Left lung (tissue), 10 donors: ENCODE measurements around the gene RASGRF2. TPM values are rescaled to one million over a fixed set of nuclear protein-coding genes. Genes with fewer than 3 reads are reported as not detected.

ENCODE experiments used
- ATAC-seq: fragments of 200-7000 bp; cut with Tn5 transposase; one replicate; pipeline ENCODE4 v1.9.1; 2020; ENCODE audit warnings: moderate library complexity
- DNase-seq, 4 donors: peaks; one replicate each; pipeline ENCODE4 v3.0.0-alpha.2; 2013 to 2020
- H3K27ac ChIP-seq, 2 donors: fragments of 200-600 bp; sonication (generic) in 1 of 2; one replicate each; pipeline versions ENCODE4 v1.5.0 to v1.8.0; 2020 to 2021
- H3K27me3 ChIP-seq, 2 donors: fragments of 200-600 bp; sonication (generic) in 1 of 2; one replicate each; pipeline versions ENCODE4 v1.5.0 to v1.8.0; 2020 to 2021
- H3K36me3 ChIP-seq, 2 donors: fragments of 200-600 bp; sonication (generic) in 1 of 2; one replicate each; pipeline versions ENCODE4 v1.5.0 to v1.8.0; 2020 to 2021
- H3K4me1 ChIP-seq, 2 donors: fragments of 200-600 bp; one replicate each; pipeline ENCODE4 v1.8.0; 2021
- H3K4me3 ChIP-seq, 2 donors: fragments of 200-600 bp; sonication (generic) in 1 of 2; one replicate each; pipeline versions ENCODE4 v1.5.0 to v1.8.0; 2020 to 2021; ENCODE audit warnings: mild to moderate bottlenecking in 1 of 2
- H3K9me3 ChIP-seq, 2 donors: fragments of 200-600 bp; sonication (generic) in 1 of 2; one replicate each; pipeline versions ENCODE4 v1.5.0 to v1.8.0; 2020 to 2021
- CTCF ChIP-seq, 2 donors: fragments of 200-600 bp; sonication (generic) in 1 of 2; IDR thresholded peaks; one replicate each; pipeline versions ENCODE4 v1.5.0 to v1.8.0; 2021; ENCODE audit warnings: antibody characterized with exemption in 2 of 2
- intact Hi-C, 2 donors: fragments of 100-400 bp; cut with DNase I; formaldehyde crosslinking; loops; one replicate each; pipeline versions ENCODE4 v1.11.2 to v1.14.2; 2022
- polyA plus RNA-seq, 6 donors: library from polyadenylated mRNA; unstranded; fragments of 120-200 nt; gene quantifications; one replicate each; pipeline ENCODE4 v1.2.1, GENCODE V29; 2013; ENCODE audit not compliant: insufficient read length in 6 of 6
- total RNA-seq, 2 donors: library from RNA; stranded (reverse); fragmentation: NEBNext Ultra II Directional; extraction: Animal tissue kit (Norgen Biotek cat#: 25700); gene quantifications; one replicate each; pipeline ENCODE4 v1.2.1, GENCODE V29; 2021
- donor health status: DM: no; HTN: yes; CAD: no.
- donor health status: DM: no; HTN: no; CAD: no.

RASGRF2 gene
- total and polyA plus RNA-seq, 8 donors, result 1.3 to 7.5 (median 2.8) TPM

GRCh38 chr5:81006231-81006630 is 46.1 kb downstream of the RASGRF2 start:
- no peak for ATAC-seq
- Histone ChIP-seq H3K4me3 (no peak overlapping the region), H3K4me1 (no peaks in the 10 kb centered on the region), H3K27ac (no peak overlapping the region), H3K9me3 (no peaks in the 10 kb centered on the region), H3K36me3 (no peaks in the 10 kb centered on the region), H3K27me3 (no peaks in the 10 kb centered on the region)
- no peak for DNase-seq
- intact Hi-C loops, result no loop called here
- TF ChIP-seq CTCF (IDR thresholded peaks at IDR 0.05), result no peak

DNA sequence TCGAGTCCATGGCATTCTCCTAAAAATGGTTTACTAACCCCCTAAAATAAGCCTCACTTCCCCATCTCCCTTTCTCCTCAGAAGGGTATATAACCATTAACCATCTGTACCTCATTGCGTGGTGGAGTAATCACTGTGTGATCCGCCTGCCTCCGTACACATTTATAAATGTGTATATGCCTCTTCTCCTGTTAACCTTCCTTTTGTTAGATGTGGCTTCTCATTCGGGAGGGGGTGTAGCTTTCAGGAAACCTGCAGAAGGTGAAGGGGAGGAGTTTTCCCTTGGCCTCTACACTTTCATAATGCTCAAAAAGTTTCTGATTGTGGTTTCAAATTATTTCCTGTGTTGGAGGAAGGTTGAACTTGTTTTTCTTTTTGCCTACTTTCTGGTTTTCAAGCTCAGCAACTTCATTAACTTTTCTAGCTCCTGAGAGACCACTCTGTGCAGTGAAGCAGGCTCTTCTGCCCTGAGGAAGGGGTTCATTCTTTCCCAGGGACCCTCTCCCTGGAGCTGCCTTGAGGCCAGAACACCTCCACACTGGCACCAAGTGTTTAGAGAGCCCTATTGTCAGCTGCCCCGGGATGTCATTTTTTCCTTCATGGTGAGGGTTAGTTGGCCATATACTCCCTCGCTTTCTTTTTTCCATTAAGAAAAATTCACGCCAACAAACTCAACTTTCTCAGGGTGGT is 46.9 kb downstream of the RASGRF2 start:
- no peaks in the 10 kb centered on the region for H3K36me3 ChIP-seq
- intact Hi-C loops, result no loop called here
- H3K4me3 ChIP-seq, result no peak overlapping the region
- no peak for TF ChIP-seq CTCF (IDR thresholded peaks at IDR 0.05)
- ATAC-seq, result no peak
- no peaks in the 10 kb centered on the region for H3K4me1 ChIP-seq
- H3K9me3 ChIP-seq, result no peaks in the 10 kb centered on the region
- H3K27ac ChIP-seq, result no peak overlapping the region
- DNase-seq, result no peak
- no peaks in the 10 kb centered on the region for H3K27me3 ChIP-seq

GRCh38 chr5:81007637-81008027 is 47.5 kb downstream of the RASGRF2 start:
- no peaks in the 10 kb centered on the region for H3K9me3 ChIP-seq
- TF ChIP-seq CTCF (IDR thresholded peaks at IDR 0.05), result no peak
- intact Hi-C loops, result no loop called here

DNA sequence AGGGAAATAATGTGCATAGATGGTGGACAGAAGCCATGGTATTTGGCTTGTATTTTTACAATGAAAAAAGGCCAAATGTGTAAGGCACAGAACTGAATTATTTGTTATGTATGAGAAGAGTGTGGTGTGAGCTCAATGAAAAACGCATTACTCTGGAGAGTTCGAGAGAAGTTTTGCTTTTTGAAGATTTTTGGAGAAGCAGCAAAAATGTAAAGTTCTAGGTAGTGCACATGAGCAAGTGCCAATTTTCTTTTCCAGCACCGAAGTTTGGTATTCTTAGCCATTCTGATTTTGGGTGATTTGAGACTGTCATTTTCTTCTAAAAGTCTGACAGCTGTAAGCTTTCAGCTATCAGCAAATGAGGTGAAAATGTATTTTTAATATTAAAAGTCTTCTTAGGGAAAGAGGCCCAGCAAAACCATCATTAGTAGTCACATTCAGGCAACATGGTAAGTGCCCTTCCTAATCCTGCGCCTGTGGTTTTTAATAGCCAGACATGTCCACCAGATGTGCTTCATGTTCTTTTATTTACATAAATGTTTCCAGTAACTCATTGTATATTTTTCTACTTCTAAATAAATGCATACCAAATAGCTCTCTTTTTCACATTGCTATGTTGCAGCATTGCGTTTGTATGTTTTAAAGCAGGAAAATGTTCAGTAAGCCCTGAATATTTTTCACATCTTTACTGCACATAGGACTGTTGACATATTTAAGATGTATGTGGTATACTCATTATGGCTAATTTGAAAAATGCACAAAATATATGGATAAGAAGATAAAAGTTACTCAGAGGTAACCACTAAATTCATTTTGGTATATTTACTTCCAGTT is 50.4 kb downstream of the RASGRF2 start:
- ATAC-seq (no peak), DNase-seq (peak in 2 of 4 donors; percentile 83 to 90)
- Histone ChIP-seq H3K36me3 (no peaks in the 10 kb centered on the region), H3K27ac (no peak overlapping the region), H3K27me3 (no peaks in the 10 kb centered on the region), H3K4me1 (no peaks in the 10 kb centered on the region), H3K4me3 (no peak overlapping the region), H3K9me3 (no peaks in the 10 kb centered on the region)
- intact Hi-C loops, result no loop called here
- TF ChIP-seq CTCF (IDR thresholded peaks at IDR 0.05), result no peak

More at GRCh38 chr5:81007637-81008027, 47.5 kb downstream of the RASGRF2 start:
- no peak for DNase-seq
- no peaks in the 10 kb centered on the region for H3K4me1 ChIP-seq
- H3K36me3 ChIP-seq, result no peaks in the 10 kb centered on the region
- H3K4me3 ChIP-seq, result no peak overlapping the region
- H3K27ac ChIP-seq, result no peak overlapping the region
- ATAC-seq, result no peak
- H3K27me3 ChIP-seq, result no peaks in the 10 kb centered on the region

DNA sequence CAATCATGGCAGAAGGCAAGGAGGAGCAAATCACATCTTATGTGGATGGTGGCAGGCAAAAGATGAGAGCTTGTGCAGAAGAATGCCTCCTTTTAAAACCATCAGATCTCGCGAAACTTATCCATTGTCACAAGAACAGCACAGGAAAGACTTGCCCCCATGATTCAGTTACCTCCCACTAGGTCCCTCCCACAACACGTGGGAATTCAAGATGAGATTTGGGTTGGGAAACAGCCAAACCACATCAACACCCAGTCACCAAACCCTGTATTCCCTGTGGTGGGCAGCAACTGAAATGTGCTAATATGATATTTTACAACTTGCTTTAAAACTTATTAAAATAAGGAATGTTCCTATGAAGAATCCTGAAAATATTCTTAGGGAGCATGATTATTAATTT is 54.2 kb downstream of the RASGRF2 start:
- TF ChIP-seq CTCF (IDR thresholded peaks at IDR 0.05), result no peak
- no peak overlapping the region for H3K4me3 ChIP-seq
- ATAC-seq (no peak), DNase-seq (no peak)
- no peaks in the 10 kb centered on the region for H3K27me3 ChIP-seq
- no peaks in the 10 kb centered on the region for H3K9me3 ChIP-seq
- intact Hi-C loops, result no loop called here
- no peaks in the 10 kb centered on the region for H3K36me3 ChIP-seq
- no peak overlapping the region for H3K27ac ChIP-seq
- no peaks in the 10 kb centered on the region for H3K4me1 ChIP-seq
